ENCODE measurements around the gene MBD4.

GRCh38 chr3:129441215-129441614 lies 1.5 kb upstream of the MBD4 start:
- TF ChIP-seq CTCF (IDR thresholded peaks at IDR 0.05) = no peak
- no peak for TF ChIP-seq POLR2A (IDR thresholded peaks at IDR 0.05)

Data from prostate gland (tissue), 2 donors.